Peyer's patch (tissue), 4 donors: Measurements from ENCODE around the gene MYH11.

Experiments used
- POLR2A ChIP-seq, 2 donors: fragments of 450-650 bp; IDR thresholded peaks; one replicate each; pipeline ENCODE4 v1.5.1; 2017; ENCODE audit warnings: antibody characterized with exemption in 2 of 2, mild to moderate bottlenecking in 2 of 2, moderate library complexity in 2 of 2
- TF ChIP-seq, protein P1 (sequence below), 6 experiments: fragments of 450-650 bp in 4 of 6; fragments of 200-600 bp in 2 of 6; sonication (generic) in 1 of 6; IDR thresholded peaks; one replicate each; pipeline ENCODE4 v1.5.1; 2017 to 2019; ENCODE audit warnings: antibody characterized with exemption in 6 of 6, mild to moderate bottlenecking in 3 of 6, moderate library complexity in 1 of 6

DNA sequence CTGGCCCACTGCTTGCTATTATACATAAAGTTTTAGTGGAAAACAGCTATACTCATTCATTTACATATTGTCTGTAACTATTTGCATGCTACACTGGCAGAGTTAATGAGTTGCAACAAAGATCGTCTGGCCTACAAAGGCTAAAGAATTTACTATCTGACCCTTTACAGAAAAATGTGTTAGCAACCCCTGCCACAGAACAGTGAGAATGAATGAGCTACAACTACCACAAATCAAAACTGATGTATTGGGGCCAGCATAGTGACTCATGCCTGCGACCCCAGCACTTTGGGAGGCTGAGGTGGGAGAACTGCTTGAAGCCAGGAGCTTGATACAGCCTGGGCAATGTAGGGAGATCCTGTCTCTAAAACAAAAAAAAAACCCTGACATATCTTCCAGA is 92.7 kb downstream of the MYH11 start:
- TF ChIP-seq, protein P1, sequence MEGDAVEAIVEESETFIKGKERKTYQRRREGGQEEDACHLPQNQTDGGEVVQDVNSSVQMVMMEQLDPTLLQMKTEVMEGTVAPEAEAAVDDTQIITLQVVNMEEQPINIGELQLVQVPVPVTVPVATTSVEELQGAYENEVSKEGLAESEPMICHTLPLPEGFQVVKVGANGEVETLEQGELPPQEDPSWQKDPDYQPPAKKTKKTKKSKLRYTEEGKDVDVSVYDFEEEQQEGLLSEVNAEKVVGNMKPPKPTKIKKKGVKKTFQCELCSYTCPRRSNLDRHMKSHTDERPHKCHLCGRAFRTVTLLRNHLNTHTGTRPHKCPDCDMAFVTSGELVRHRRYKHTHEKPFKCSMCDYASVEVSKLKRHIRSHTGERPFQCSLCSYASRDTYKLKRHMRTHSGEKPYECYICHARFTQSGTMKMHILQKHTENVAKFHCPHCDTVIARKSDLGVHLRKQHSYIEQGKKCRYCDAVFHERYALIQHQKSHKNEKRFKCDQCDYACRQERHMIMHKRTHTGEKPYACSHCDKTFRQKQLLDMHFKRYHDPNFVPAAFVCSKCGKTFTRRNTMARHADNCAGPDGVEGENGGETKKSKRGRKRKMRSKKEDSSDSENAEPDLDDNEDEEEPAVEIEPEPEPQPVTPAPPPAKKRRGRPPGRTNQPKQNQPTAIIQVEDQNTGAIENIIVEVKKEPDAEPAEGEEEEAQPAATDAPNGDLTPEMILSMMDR (IDR thresholded peaks at IDR 0.05) = no peak
- TF ChIP-seq POLR2A (IDR thresholded peaks at IDR 0.05) = no peak
